H1 (cell line): ENCODE data around the gene BNIP1. TPM values are rescaled to one million over a fixed set of nuclear protein-coding genes. Genes with fewer than 3 reads are reported as not detected.

Source experiments
- polyA plus RNA-seq, 7 experiments: library from polyadenylated mRNA; depleted of rRNA in 3 of 7; stranded (reverse) in 5 of 7; unstranded in 2 of 7; fragments of >200 nt in 5 of 7; fragments of 200-250 nt in 2 of 7; gene quantifications; 1 replicate in 5 of 7; 2 replicates in 1 of 7; 4 replicates in 1 of 7; pipeline versions ENCODE4 v1.2.1 to v1.2.3, GENCODE V29; 2011 to 2013; ENCODE audit warnings: missing spikeins in 2 of 7, mixed read lengths in 2 of 7
- total RNA-seq: library from RNA; stranded (reverse); fragmentation: NEBNext Ultra II Directional; extraction: Animal tissue kit (Norgen Biotek cat#: 25700); gene quantifications from 2 replicates; pipeline ENCODE4 v1.2.1, GENCODE V29; 2021

Gene BNIP1
- total and polyA plus RNA-seq, 2 of the 8 experiments (the other 6 are each of a cell fraction or from before 2014, with no cell fraction given), result 13.5 to 14.7 TPM

Other genes with a start within 250 kb of the BNIP1 start
- 53.2 and 58.2 TPM in 2 replicates for gene RPL26L1, start 185.1 kb upstream of the BNIP1 start, total RNA-seq
- 42.2 and 80.4 TPM in 2 replicates for gene RPL26L1, start 185.1 kb upstream of the BNIP1 start, polyA plus RNA-seq (2011; rRNA removed)
- gene ATP6V0E1, start 160.8 kb upstream of the BNIP1 start, total RNA-seq, result 108 and 109 TPM in 2 replicates
- gene ATP6V0E1, start 160.8 kb upstream of the BNIP1 start, polyA plus RNA-seq (2011; rRNA removed), result 80.0 and 134 TPM in 2 replicates
- 4.7 and 5.0 TPM in 2 replicates for gene CREBRF, start 88.2 kb upstream of the BNIP1 start, total RNA-seq
- 0.86 and 1.2 TPM in 2 replicates for gene CREBRF, start 88.2 kb upstream of the BNIP1 start, polyA plus RNA-seq (2011; rRNA removed)
- gene NKX2-5, start 90.7 kb downstream of the BNIP1 start, total RNA-seq, result not detected in 2 replicates
- 0.13 TPM in 1 of 2 replicates, not detected in the other for gene NKX2-5, start 90.7 kb downstream of the BNIP1 start, polyA plus RNA-seq (2011; rRNA removed)
- 40.0 and 53.1 TPM in 2 replicates for gene STC2, start 183.9 kb downstream of the BNIP1 start, total RNA-seq
- gene STC2, start 183.9 kb downstream of the BNIP1 start, polyA plus RNA-seq (2011; rRNA removed), result 26.4 and 52.2 TPM in 2 replicates